ENCODE results near the gene MFN2.

- TF ChIP-seq ZNF274 (IDR thresholded peaks at IDR 0.05; ENCODE audit: low read depth, low read length) (no peak), SUZ12 (IDR thresholded peaks at IDR 0.05; ENCODE audit: extremely low read depth, insufficient read depth, insufficient read length) (no peak), YY1 (IDR thresholded peaks at IDR 0.05; ENCODE audit: insufficient read depth, insufficient read length) (no peak)
Measured at GRCh38 chr1:11981378-11982009, 1.2 kb downstream of the MFN2 start.

Measured in NT2/D1 (cell line).